ENCODE data around the gene SH3GL1. TPM values are rescaled to one million over a fixed set of nuclear protein-coding genes. Genes with fewer than 3 reads are reported as not detected.

SH3GL1 gene
- total and polyA plus RNA-seq, 9 of the 15 experiments (the other 6 are each of a cell fraction or from before 2014, with no cell fraction given): 1.7 to 75.3 (median 25.7) TPM

- no peak for TF ChIP-seq FOXM1 (IDR thresholded peaks at IDR 0.05; ENCODE audit: low read depth)
- TF ChIP-seq FOXM1 (CRISPR knock-in tag; IDR thresholded peaks at IDR 0.05; ENCODE audit: low read depth): no peak
- TF ChIP-seq SP2 (IDR thresholded peaks at IDR 0.05; ENCODE audit: extremely low read depth, low read depth, low read length, poor library complexity, severe bottlenecking): no peak
- TF ChIP-seq ZSCAN29 (IDR thresholded peaks at IDR 0.05): no peak
- TF ChIP-seq FOXK2 (conservative IDR thresholded peaks at IDR 0.05 in 1 of 2, IDR thresholded peaks at IDR 0.05 in 1 of 2; ENCODE audit: low read depth in 2 of 2): no peak
- TF ChIP-seq SMAD4 (CRISPR knock-in tag; conservative IDR thresholded peaks at IDR 0.05): no peak
These were observed 33.5 kb downstream of the SH3GL1 start (continued) for GRCh38 chr19:4366666-4367335.

GRCh38 chr19:4365791-4366665 lies 34.3 kb downstream of the SH3GL1 start:
- Histone ChIP-seq H3K27me3 (ENCODE audit: control insufficient read depth in 2 of 2, insufficient read depth in 2 of 2, low read length in 2 of 2) (no peaks in the 10 kb centered on the region), H3K36me3 (ENCODE audit: control insufficient read depth, insufficient read depth, low read length) (peaks cover 82% of the 10 kb centered on the region; the same call in 2 of the 3 replicates), H4K20me1 (replicated peaks; ENCODE audit: control insufficient read depth, insufficient read depth, low read length) (no peaks in the 10 kb centered on the region; the same call in 1 of the 2 replicates), H3K79me2 (ENCODE audit: control insufficient read depth, insufficient read depth, low read length) (peaks cover 42% of the 10 kb centered on the region), H2AFZ (ENCODE audit: low read depth, low read length) (no peak overlapping the region), H3K27ac (ENCODE audit: extremely low read depth, low read depth, low read length) (no peak overlapping the region), H3K9ac (ENCODE audit: insufficient read depth in 1 of 2, low read depth in 2 of 2, low read length in 2 of 2) (peak overlapping the region in 1 of 2 experiments; percentile 70; a peak in 2 of 4 replicates), H3K4me3 (no peak overlapping the region), H3K4me2 (ENCODE audit: insufficient read depth, low read length) (no peak overlapping the region), H3K4me1 (replicated peaks in 1 of 2; ENCODE audit: control insufficient read depth in 2 of 2, insufficient read depth in 2 of 2, low read length in 2 of 2) (peaks cover 24 to 84% of the 10 kb centered on the region in 2 experiments), H3K9me1 (ENCODE audit: control insufficient read depth, insufficient read depth, low read length) (no peaks in the 10 kb centered on the region), H3K9me3 (replicated peaks; ENCODE audit: control insufficient read depth, insufficient read depth, low read depth, low read length) (no peaks in the 10 kb centered on the region)
- in situ Hi-C loops (cut with MboI) (no loop called here), intact Hi-C loops (cut with micrococcal nuclease) (no loop called here)
- no TSS peak for BruUV-seq (replicated peaks)
- WGBS (ENCODE audit: insufficient coverage, low coverage, missing lambda C conversion rate): 95% methylated on average over 15 of the region's 19 CpGs
- no peak for TF ChIP-seq JUND (IDR thresholded peaks at IDR 0.05; ENCODE audit: borderline replicate concordance, low read depth, low read length)
- TF ChIP-seq JUND (tag; IDR thresholded peaks at IDR 0.05; ENCODE audit: borderline replicate concordance, low read depth, low read length): no peak
- TF ChIP-seq POLR2G (IDR thresholded peaks at IDR 0.05; ENCODE audit: low read depth, low read length): peak; percentile 52
- no peak for TF ChIP-seq POLR2AphosphoS5 (IDR thresholded peaks at IDR 0.05; ENCODE audit: control insufficient read depth, insufficient read depth, low read depth, low read length)
- ChIA-PET CTCF (ENCODE audit: low intra/inter-chr PET ratio) (interaction anchor here (1.0 kb wide), 1 partner anchor 12 kb away, joined by 3 read pairs; no protein-coding TSS in a partner anchor), POLR2A (interaction anchor here (0.7 to 3.6 kb wide), 6 partner anchors 9 to 22 kb away, joined by 3 to 18 read pairs (median 6); partner anchors contain the start of gene MPND)
- FAIRE-seq (no peak), ATAC-seq (no peak), DNase-seq (ENCODE audit: extremely low read depth in 1 of 4, low spot score in 3 of 4) (no peak)

Measured in K562 (cell line).